Umbilical cord (tissue), 2 donors: ENCODE measurements around the gene DIS3. TPM values are rescaled to one million over a fixed set of nuclear protein-coding genes. Genes with fewer than 3 reads are reported as not detected.
"Not testable (repeated sequence)": the region's sequence is repeated elsewhere in the genome, so short reads cannot be mapped to it uniquely, and the experiment has no call there.

ENCODE experiments used
- DNase-seq: peaks from one replicate; pipeline ENCODE4 v3.0.0-alpha.2; 2015; ENCODE audit warnings: low spot score
- total RNA-seq: library from RNA; depleted of rRNA; stranded (reverse); fragments of >200 nt; gene quantifications from one replicate; pipeline ENCODE4 v1.2.3, GENCODE V29; 2014; ENCODE audit warnings: low replicate concordance; ENCODE audit not compliant: insufficient read depth

The DIS3 gene
- total RNA-seq, 1 donor from 2014 or later, result 22.4 TPM

GRCh38 chr13:72740015-72740414 is 41.7 kb downstream of the DIS3 start:
- DNase-seq, result peak; percentile 65

- no peak for DNase-seq
Observed at GRCh38 chr13:72737033-72737432, 44.7 kb downstream of the DIS3 start.

- DNase-seq, result no peak
Observed at GRCh38 chr13:72728290-72728605, 53.5 kb downstream of the DIS3 start.

- DNase-seq, result peak; percentile 99
Observed at GRCh38 chr13:72727417-72728289, 54.0 kb downstream of the DIS3 start, which contains the start of the genes BORA and MZT1. TSS of gene BORA (plus strand) at chr13:72727923. CDS start at chr13:72728941, 1,018 bp downstream. TSS of gene MZT1 (minus strand) at chr13:72727629. CDS start at chr13:72727602, 27 bp downstream.

- DNase-seq, result no peak
Observed at GRCh38 chr13:72726726-72727416, 54.8 kb downstream of the DIS3 start.

DNA sequence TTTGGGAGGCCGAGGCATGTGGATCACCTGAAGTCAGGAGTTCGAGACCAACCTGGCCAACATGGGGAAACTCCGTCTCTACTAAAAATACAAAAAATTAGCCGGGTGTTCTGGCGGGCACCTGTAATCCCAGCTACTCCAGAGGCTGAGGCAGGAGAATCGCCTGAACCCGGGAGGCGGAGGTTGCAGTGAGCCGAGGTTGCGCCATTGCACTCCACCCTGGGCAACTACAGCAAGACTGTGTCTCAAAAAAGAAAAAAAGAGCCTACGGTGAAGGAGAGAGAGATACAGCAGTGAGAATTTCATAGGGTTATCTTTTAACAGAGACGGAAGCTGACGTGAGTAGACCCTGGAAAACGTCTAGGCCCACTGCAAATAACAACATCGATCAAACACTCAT is 55.5 kb downstream of the DIS3 start:
- not testable (repeated sequence) for DNase-seq

- DNase-seq, result no peak
Observed at GRCh38 chr13:72716776-72717175, 64.9 kb downstream of the DIS3 start.

Other genes starting within 250 kb of the DIS3 start
- gene MZT1, start 54.3 kb downstream of the DIS3 start, total RNA-seq, result 11.3 TPM
- gene BORA, start 54.0 kb downstream of the DIS3 start, total RNA-seq, result 7.7 TPM
- gene PIBF1, start 233 bp upstream of the DIS3 start, total RNA-seq, result 22.1 TPM